Ishikawa (cell line): Measurements from ENCODE around the gene PRDM16.

Source experiments
- CREB1 ChIP-seq: IDR thresholded peaks from 2 replicates; pipeline ENCODE4 v1.6.1; 2012; ENCODE audit warnings: low read depth
- EGR1 ChIP-seq: IDR thresholded peaks from 2 replicates; pipeline ENCODE4 v1.6.1; 2012
- EP300 ChIP-seq: IDR thresholded peaks from 2 replicates; pipeline ENCODE4 v1.6.1; 2012; ENCODE audit warnings: borderline replicate concordance
- MAX ChIP-seq: IDR thresholded peaks from 2 replicates; pipeline ENCODE4 v1.6.1; 2012
- RAD21 ChIP-seq: IDR thresholded peaks from 2 replicates; pipeline ENCODE4 v1.6.1; 2012; ENCODE audit warnings: low read depth
- TAF1 ChIP-seq: IDR thresholded peaks from 2 replicates; pipeline ENCODE4 v1.6.1; 2012; ENCODE audit warnings: low read depth, mild to moderate bottlenecking
- TCF12 ChIP-seq: IDR thresholded peaks from 2 replicates; pipeline ENCODE4 v1.6.1; 2012; ENCODE audit warnings: low read depth
- TEAD4 ChIP-seq: IDR thresholded peaks from 2 replicates; pipeline ENCODE4 v1.6.1; 2012
- YY1 ChIP-seq: IDR thresholded peaks from 2 replicates; pipeline ENCODE4 v1.6.1; 2012; ENCODE audit warnings: low read depth
- ZBTB7A ChIP-seq: IDR thresholded peaks from 2 replicates; pipeline ENCODE4 v1.6.1; 2012; ENCODE audit warnings: low read depth
- TF ChIP-seq, protein P1 (sequence below): IDR thresholded peaks from 2 replicates; pipeline ENCODE4 v1.6.1; 2012; ENCODE audit warnings: low read depth, mild to moderate bottlenecking

GRCh38 chr1:3241673-3242407 is 172.8 kb downstream of the PRDM16 start:
- TF ChIP-seq RAD21 (no peak), TCF12 (no peak), MAX (no peak), EP300 (no peak), YY1 (no peak), ZBTB7A (no peak), TEAD4 (no peak), TAF1 (no peak), EGR1 (no peak), CREB1 (no peak)
- TF ChIP-seq, protein P1, sequence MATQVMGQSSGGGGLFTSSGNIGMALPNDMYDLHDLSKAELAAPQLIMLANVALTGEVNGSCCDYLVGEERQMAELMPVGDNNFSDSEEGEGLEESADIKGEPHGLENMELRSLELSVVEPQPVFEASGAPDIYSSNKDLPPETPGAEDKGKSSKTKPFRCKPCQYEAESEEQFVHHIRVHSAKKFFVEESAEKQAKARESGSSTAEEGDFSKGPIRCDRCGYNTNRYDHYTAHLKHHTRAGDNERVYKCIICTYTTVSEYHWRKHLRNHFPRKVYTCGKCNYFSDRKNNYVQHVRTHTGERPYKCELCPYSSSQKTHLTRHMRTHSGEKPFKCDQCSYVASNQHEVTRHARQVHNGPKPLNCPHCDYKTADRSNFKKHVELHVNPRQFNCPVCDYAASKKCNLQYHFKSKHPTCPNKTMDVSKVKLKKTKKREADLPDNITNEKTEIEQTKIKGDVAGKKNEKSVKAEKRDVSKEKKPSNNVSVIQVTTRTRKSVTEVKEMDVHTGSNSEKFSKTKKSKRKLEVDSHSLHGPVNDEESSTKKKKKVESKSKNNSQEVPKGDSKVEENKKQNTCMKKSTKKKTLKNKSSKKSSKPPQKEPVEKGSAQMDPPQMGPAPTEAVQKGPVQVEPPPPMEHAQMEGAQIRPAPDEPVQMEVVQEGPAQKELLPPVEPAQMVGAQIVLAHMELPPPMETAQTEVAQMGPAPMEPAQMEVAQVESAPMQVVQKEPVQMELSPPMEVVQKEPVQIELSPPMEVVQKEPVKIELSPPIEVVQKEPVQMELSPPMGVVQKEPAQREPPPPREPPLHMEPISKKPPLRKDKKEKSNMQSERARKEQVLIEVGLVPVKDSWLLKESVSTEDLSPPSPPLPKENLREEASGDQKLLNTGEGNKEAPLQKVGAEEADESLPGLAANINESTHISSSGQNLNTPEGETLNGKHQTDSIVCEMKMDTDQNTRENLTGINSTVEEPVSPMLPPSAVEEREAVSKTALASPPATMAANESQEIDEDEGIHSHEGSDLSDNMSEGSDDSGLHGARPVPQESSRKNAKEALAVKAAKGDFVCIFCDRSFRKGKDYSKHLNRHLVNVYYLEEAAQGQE = no peak
